ENCODE results near the gene HMOX1.
"Not testable (repeated sequence)": the region's sequence is repeated elsewhere in the genome, so short reads cannot be mapped to it uniquely, and the experiment has no call there.

Gene HMOX1

GRCh38 chr22:35350539-35351503 lies 30.1 kb upstream of the HMOX1 start:
- peak; percentile 66 for DNase-seq

- DNase-seq = no peak
Measured at GRCh38 chr22:35352214-35353111, 28.4 kb upstream of the HMOX1 start.

GRCh38 chr22:35353318-35353717 lies 27.6 kb upstream of the HMOX1 start:
- DNase-seq = no peak

- no peak for DNase-seq
Measured at GRCh38 chr22:35354068-35354467, 26.8 kb upstream of the HMOX1 start.

GRCh38 chr22:35357883-35358621 lies 22.8 kb upstream of the HMOX1 start:
- DNase-seq = peak; percentile 65

GRCh38 chr22:35359380-35360065 lies 21.4 kb upstream of the HMOX1 start:
- DNase-seq = no peak

GRCh38 chr22:35361001-35361558 lies 19.8 kb upstream of the HMOX1 start:
- no peak for DNase-seq

- DNase-seq = no peak
Measured at GRCh38 chr22:35363566-35364086, 17.3 kb upstream of the HMOX1 start.

- not testable (repeated sequence) for DNase-seq
Measured at GRCh38 chr22:35364230-35364629, 16.7 kb upstream of the HMOX1 start.

GRCh38 chr22:35367331-35367886 lies 13.5 kb upstream of the HMOX1 start:
- DNase-seq = no peak

GRCh38 chr22:35368386-35368785 lies 12.5 kb upstream of the HMOX1 start:
- no peak for DNase-seq

GRCh38 chr22:35369996-35370395 lies 10.9 kb upstream of the HMOX1 start:
- no peak for DNase-seq

GRCh38 chr22:35373781-35374180 lies 7.1 kb upstream of the HMOX1 start:
- DNase-seq = no peak

GRCh38 chr22:35375031-35375430 lies 5.9 kb upstream of the HMOX1 start:
- DNase-seq = no peak

- DNase-seq = no peak
Measured at GRCh38 chr22:35375526-35375925, 5.4 kb upstream of the HMOX1 start.

GRCh38 chr22:35376728-35377472 lies 4.0 kb upstream of the HMOX1 start:
- peak; percentile 87 for DNase-seq

GRCh38 chr22:35377735-35378134 lies 3.2 kb upstream of the HMOX1 start:
- no peak for DNase-seq

- no peak for DNase-seq
Measured at GRCh38 chr22:35378621-35379020, 2.3 kb upstream of the HMOX1 start.

GRCh38 chr22:35379146-35379993 lies 1.5 kb upstream of the HMOX1 start:
- no peak for DNase-seq

- no peak for DNase-seq
Measured at GRCh38 chr22:35380013-35380412, 883 bp upstream of the HMOX1 start.
